ENCODE results near the gene ABHD2.

DNA sequence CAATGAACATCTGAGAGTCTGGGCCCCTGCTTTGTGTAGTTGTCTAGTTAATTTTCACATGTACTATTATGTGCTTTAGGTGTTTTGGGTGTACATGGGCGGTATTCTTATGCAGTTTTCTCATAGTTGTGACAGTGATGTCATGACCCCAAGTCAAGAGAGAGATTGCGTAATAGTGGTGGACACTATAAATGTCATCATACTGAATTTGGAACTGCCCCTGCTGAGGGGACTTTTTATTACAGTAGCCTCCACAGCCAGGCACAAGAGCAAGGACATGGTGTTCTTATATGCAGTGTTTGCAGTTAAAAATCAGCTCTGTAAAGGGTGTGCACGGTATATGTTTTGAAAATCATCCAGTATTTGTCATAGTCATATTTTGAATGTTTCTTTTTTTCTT, 29.5 kb downstream of the ABHD2 start:
- TF ChIP-seq, protein P1, sequence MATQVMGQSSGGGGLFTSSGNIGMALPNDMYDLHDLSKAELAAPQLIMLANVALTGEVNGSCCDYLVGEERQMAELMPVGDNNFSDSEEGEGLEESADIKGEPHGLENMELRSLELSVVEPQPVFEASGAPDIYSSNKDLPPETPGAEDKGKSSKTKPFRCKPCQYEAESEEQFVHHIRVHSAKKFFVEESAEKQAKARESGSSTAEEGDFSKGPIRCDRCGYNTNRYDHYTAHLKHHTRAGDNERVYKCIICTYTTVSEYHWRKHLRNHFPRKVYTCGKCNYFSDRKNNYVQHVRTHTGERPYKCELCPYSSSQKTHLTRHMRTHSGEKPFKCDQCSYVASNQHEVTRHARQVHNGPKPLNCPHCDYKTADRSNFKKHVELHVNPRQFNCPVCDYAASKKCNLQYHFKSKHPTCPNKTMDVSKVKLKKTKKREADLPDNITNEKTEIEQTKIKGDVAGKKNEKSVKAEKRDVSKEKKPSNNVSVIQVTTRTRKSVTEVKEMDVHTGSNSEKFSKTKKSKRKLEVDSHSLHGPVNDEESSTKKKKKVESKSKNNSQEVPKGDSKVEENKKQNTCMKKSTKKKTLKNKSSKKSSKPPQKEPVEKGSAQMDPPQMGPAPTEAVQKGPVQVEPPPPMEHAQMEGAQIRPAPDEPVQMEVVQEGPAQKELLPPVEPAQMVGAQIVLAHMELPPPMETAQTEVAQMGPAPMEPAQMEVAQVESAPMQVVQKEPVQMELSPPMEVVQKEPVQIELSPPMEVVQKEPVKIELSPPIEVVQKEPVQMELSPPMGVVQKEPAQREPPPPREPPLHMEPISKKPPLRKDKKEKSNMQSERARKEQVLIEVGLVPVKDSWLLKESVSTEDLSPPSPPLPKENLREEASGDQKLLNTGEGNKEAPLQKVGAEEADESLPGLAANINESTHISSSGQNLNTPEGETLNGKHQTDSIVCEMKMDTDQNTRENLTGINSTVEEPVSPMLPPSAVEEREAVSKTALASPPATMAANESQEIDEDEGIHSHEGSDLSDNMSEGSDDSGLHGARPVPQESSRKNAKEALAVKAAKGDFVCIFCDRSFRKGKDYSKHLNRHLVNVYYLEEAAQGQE (IDR thresholded peaks at IDR 0.05; ENCODE audit: unreplicated experiment), result no peak
- no peak for TF ChIP-seq EZH2 (IDR thresholded peaks at IDR 0.05; ENCODE audit: low read depth, unreplicated experiment)
- TF ChIP-seq JUNB (IDR thresholded peaks at IDR 0.05; ENCODE audit: unreplicated experiment), result no peak
- TF ChIP-seq, protein P2, sequence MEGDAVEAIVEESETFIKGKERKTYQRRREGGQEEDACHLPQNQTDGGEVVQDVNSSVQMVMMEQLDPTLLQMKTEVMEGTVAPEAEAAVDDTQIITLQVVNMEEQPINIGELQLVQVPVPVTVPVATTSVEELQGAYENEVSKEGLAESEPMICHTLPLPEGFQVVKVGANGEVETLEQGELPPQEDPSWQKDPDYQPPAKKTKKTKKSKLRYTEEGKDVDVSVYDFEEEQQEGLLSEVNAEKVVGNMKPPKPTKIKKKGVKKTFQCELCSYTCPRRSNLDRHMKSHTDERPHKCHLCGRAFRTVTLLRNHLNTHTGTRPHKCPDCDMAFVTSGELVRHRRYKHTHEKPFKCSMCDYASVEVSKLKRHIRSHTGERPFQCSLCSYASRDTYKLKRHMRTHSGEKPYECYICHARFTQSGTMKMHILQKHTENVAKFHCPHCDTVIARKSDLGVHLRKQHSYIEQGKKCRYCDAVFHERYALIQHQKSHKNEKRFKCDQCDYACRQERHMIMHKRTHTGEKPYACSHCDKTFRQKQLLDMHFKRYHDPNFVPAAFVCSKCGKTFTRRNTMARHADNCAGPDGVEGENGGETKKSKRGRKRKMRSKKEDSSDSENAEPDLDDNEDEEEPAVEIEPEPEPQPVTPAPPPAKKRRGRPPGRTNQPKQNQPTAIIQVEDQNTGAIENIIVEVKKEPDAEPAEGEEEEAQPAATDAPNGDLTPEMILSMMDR (conservative IDR thresholded peaks at IDR 0.05; ENCODE audit: low read depth in 2 of 2), result no peak
- TF ChIP-seq CREB1 (CRISPR knock-in tag; IDR thresholded peaks at IDR 0.05; ENCODE audit: low read depth), result no peak
- no peak for TF ChIP-seq POLR2AphosphoS5 (IDR thresholded peaks at IDR 0.05; ENCODE audit: low read depth)
- TF ChIP-seq ZNF114 (CRISPR knock-in tag; IDR thresholded peaks at IDR 0.05), result no peak
- TF ChIP-seq EZH2phosphoT487 (IDR thresholded peaks at IDR 0.05; ENCODE audit: unreplicated experiment), result no peak
- TF ChIP-seq, protein P3, sequence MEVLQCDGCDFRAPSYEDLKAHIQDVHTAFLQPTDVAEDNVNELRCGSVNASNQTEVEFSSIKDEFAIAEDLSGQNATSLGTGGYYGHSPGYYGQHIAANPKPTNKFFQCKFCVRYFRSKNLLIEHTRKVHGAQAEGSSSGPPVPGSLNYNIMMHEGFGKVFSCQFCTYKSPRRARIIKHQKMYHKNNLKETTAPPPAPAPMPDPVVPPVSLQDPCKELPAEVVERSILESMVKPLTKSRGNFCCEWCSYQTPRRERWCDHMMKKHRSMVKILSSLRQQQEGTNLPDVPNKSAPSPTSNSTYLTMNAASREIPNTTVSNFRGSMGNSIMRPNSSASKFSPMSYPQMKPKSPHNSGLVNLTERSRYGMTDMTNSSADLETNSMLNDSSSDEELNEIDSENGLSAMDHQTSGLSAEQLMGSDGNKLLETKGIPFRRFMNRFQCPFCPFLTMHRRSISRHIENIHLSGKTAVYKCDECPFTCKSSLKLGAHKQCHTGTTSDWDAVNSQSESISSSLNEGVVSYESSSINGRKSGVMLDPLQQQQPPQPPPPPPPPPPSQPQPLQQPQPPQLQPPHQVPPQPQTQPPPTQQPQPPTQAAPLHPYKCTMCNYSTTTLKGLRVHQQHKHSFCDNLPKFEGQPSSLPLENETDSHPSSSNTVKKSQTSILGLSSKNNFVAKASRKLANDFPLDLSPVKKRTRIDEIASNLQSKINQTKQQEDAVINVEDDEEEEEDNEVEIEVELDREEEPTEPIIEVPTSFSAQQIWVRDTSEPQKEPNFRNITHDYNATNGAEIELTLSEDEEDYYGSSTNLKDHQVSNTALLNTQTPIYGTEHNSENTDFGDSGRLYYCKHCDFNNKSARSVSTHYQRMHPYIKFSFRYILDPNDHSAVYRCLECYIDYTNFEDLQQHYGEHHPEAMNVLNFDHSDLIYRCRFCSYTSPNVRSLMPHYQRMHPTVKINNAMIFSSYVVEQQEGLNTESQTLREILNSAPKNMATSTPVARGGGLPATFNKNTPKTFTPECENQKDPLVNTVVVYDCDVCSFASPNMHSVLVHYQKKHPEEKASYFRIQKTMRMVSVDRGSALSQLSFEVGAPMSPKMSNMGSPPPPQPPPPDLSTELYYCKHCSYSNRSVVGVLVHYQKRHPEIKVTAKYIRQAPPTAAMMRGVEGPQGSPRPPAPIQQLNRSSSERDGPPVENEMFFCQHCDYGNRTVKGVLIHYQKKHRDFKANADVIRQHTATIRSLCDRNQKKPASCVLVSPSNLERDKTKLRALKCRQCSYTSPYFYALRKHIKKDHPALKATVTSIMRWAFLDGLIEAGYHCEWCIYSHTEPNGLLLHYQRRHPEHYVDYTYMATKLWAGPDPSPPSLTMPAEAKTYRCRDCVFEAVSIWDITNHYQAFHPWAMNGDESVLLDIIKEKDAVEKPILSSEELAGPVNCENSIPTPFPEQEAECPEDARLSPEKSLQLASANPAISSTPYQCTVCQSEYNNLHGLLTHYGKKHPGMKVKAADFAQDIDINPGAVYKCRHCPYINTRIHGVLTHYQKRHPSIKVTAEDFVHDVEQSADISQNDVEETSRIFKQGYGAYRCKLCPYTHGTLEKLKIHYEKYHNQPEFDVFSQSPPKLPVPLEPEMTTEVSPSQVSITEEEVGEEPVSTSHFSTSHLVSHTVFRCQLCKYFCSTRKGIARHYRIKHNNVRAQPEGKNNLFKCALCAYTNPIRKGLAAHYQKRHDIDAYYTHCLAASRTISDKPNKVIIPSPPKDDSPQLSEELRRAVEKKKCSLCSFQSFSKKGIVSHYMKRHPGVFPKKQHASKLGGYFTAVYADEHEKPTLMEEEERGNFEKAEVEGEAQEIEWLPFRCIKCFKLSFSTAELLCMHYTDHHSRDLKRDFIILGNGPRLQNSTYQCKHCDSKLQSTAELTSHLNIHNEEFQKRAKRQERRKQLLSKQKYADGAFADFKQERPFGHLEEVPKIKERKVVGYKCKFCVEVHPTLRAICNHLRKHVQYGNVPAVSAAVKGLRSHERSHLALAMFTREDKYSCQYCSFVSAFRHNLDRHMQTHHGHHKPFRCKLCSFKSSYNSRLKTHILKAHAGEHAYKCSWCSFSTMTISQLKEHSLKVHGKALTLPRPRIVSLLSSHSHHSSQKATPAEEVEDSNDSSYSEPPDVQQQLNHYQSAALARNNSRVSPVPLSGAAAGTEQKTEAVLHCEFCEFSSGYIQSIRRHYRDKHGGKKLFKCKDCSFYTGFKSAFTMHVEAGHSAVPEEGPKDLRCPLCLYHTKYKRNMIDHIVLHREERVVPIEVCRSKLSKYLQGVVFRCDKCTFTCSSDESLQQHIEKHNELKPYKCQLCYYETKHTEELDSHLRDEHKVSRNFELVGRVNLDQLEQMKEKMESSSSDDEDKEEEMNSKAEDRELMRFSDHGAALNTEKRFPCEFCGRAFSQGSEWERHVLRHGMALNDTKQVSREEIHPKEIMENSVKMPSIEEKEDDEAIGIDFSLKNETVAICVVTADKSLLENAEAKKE (CRISPR knock-in tag; IDR thresholded peaks at IDR 0.05), result no peak
- no peak for TF ChIP-seq NANOG (IDR thresholded peaks at IDR 0.05; ENCODE audit: borderline replicate concordance)
- TF ChIP-seq STAT1 (IDR thresholded peaks at IDR 0.05; ENCODE audit: unreplicated experiment), result no peak

All from GM23338 (cell line).